Measurements from ENCODE around the gene COBLL1.

Gene COBLL1

GRCh38 chr2:164879901-164880535 lies 38.4 kb upstream of the COBLL1 start:
- TF ChIP-seq ZFX (IDR thresholded peaks at IDR 0.05), result no peak
- no peak for TF ChIP-seq CTCF (conservative IDR thresholded peaks at IDR 0.05)
- H3K27ac ChIP-seq, result no peak overlapping the region

GRCh38 chr2:164877927-164878326 lies 36.3 kb upstream of the COBLL1 start:
- no peak for TF ChIP-seq ZFX (IDR thresholded peaks at IDR 0.05)
- TF ChIP-seq CTCF (conservative IDR thresholded peaks at IDR 0.05), result no peak

GRCh38 chr2:164877169-164877568 lies 35.5 kb upstream of the COBLL1 start:
- no peak overlapping the region for H3K27ac ChIP-seq
- no peak for TF ChIP-seq ZFX (IDR thresholded peaks at IDR 0.05)

More at GRCh38 chr2:164877927-164878326, 36.3 kb upstream of the COBLL1 start:
- H3K27ac ChIP-seq, result no peak overlapping the region

- no peak overlapping the region for H3K27ac ChIP-seq
- TF ChIP-seq CTCF (conservative IDR thresholded peaks at IDR 0.05) (no peak), ZFX (IDR thresholded peaks at IDR 0.05) (no peak)
Measured at GRCh38 chr2:164875334-164876205, 33.9 kb upstream of the COBLL1 start.

- TF ChIP-seq ZFX (IDR thresholded peaks at IDR 0.05) (no peak), CTCF (conservative IDR thresholded peaks at IDR 0.05) (no peak)
Measured at GRCh38 chr2:164873210-164873908, 31.7 kb upstream of the COBLL1 start.

GRCh38 chr2:164871404-164871803 lies 29.8 kb upstream of the COBLL1 start:
- TF ChIP-seq CTCF (conservative IDR thresholded peaks at IDR 0.05) (no peak), ZFX (IDR thresholded peaks at IDR 0.05) (no peak)
- H3K27ac ChIP-seq, result no peak overlapping the region

More at GRCh38 chr2:164873210-164873908, 31.7 kb upstream of the COBLL1 start:
- no peak overlapping the region for H3K27ac ChIP-seq

GRCh38 chr2:164869420-164869772 lies 27.8 kb upstream of the COBLL1 start:
- TF ChIP-seq ZFX (IDR thresholded peaks at IDR 0.05) (no peak), CTCF (conservative IDR thresholded peaks at IDR 0.05) (no peak)
- no peak overlapping the region for H3K27ac ChIP-seq

Measured in C4-2B (cell line).